Nephron (organoid): ENCODE data around the gene NUAK2.
"Not testable (repeated sequence)": the region's sequence is repeated elsewhere in the genome, so short reads cannot be mapped to it uniquely, and the experiment has no call there.

Experiments
- H3K27ac Mint-ChIP-seq, 3 experiments: 2 replicates each; pipeline ENCODE4 v1.8.0; 2020; ENCODE audit warnings: mixed read lengths in 3 of 3, mild to moderate bottlenecking in 2 of 3, moderate library complexity in 1 of 3
- H3K27me3 Mint-ChIP-seq: 2 replicates; pipeline ENCODE4 v1.8.0; 2021; ENCODE audit warnings: low read depth, mild to moderate bottlenecking, moderate library complexity, mixed read lengths
- H3K36me3 Mint-ChIP-seq: 2 replicates; pipeline ENCODE4 v1.8.0; 2020; ENCODE audit warnings: low read depth, mixed read lengths
- H3K4me1 Mint-ChIP-seq: 2 replicates; pipeline ENCODE4 v1.8.0; 2020; ENCODE audit warnings: mixed read lengths
- H3K4me3 Mint-ChIP-seq, 3 experiments: 2 replicates each; pipeline ENCODE4 v1.8.0; 2020; ENCODE audit warnings: mild to moderate bottlenecking in 3 of 3, mixed read lengths in 3 of 3, moderate library complexity in 2 of 3
- H3K9me3 Mint-ChIP-seq: 2 replicates; pipeline ENCODE4 v1.8.0; 2020; ENCODE audit warnings: mixed read lengths
- TF ChIP-seq, protein P1 (sequence below), 3 experiments: fragments of 200-600 bp; sonication (generic); IDR thresholded peaks; one replicate each; pipeline ENCODE4 v1.5.0; 2021; ENCODE audit warnings: antibody characterized with exemption in 3 of 3; ENCODE audit not compliant: unreplicated experiment in 3 of 3

The NUAK2 gene

DNA sequence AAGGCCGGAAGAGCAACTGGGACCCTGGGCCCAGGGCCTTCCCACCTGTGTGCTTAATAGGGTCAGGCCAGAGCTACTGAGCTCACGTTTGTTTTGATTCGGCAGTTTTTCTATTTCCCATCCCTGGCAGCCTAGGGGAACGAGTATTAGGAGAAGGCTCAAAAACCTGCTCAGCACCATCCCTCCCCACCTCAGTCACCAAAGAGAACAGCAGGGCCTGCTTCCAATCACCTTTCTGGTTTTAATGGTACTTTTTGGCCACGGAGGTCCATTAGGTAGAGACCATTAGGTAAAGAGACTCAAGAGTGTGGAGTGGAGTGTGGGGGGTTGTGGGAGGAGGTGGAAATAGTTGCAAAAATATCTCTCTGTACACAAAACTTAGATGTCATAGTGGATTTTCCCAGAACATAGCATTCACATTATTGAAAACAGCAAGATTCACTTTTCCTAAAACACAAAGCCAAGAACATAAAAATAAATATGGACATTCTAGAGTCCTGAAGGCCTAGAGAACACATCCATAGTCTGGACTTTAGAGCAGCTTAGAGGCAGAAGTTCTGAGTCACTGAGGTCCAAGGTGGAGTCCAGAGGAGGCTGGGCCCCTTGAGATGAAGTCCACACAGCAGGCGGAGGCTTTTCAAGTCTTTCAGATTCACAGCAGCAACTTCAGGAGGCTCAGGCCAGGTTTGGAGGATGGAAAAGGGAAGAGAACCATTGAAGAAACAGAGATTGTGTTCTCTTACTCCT lies 19.5 kb downstream of the NUAK2 start:
- H3K4me1 Mint-ChIP-seq = peaks cover 39% of the 10 kb centered on the region
- peaks cover 28% of the 10 kb centered on the region for H3K36me3 Mint-ChIP-seq
- TF ChIP-seq, protein P1, sequence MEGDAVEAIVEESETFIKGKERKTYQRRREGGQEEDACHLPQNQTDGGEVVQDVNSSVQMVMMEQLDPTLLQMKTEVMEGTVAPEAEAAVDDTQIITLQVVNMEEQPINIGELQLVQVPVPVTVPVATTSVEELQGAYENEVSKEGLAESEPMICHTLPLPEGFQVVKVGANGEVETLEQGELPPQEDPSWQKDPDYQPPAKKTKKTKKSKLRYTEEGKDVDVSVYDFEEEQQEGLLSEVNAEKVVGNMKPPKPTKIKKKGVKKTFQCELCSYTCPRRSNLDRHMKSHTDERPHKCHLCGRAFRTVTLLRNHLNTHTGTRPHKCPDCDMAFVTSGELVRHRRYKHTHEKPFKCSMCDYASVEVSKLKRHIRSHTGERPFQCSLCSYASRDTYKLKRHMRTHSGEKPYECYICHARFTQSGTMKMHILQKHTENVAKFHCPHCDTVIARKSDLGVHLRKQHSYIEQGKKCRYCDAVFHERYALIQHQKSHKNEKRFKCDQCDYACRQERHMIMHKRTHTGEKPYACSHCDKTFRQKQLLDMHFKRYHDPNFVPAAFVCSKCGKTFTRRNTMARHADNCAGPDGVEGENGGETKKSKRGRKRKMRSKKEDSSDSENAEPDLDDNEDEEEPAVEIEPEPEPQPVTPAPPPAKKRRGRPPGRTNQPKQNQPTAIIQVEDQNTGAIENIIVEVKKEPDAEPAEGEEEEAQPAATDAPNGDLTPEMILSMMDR (IDR thresholded peaks at IDR 0.05; ENCODE audit: unreplicated experiment in 3 of 3) = no peak

DNA sequence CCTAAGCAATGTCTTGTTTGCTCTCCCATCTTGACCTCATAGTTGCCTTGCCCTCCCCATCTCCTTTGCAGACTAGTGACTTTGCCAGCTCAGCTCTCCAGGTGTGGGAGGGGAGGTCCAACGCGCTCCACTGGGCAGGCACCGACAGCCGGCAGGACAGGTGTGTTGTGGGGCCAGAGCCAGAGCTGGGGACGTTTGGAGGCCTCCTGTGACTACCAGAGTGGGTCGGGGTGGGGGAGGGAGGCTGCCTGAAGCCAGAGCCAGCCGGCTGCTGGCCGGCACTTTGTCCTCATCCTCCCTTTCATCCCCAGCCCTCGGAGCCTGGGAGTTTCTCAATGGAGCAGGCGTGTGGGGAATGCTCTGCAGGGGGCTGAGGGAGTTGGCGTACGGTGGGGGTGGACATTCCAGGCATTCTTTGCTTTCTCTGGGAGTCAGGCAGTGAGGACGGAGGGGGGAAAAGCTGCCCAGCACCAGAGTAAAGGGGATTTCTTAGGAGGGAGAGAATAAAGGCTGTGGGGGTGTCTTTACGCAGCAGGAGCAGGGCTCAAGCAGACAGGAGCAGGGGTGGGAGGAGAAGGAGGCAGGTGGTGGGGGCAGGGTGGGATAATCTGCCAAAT lies 20.2 kb downstream of the NUAK2 start:
- Mint-ChIP-seq H3K36me3 (peaks cover 21% of the 10 kb centered on the region), H3K4me1 (peaks cover 41% of the 10 kb centered on the region), H3K27ac (peak overlapping the region; percentile 94 to 99 (median 96)), H3K4me3 (peak overlapping the region in 2 of 3 experiments; percentile 14 to 67), H3K9me3 (no peaks in the 10 kb centered on the region), H3K27me3 (no peaks in the 10 kb centered on the region)
- TF ChIP-seq, protein P1 (IDR thresholded peaks at IDR 0.05; ENCODE audit: unreplicated experiment in 3 of 3) = no peak

More for the DNA sequence above, 19.5 kb downstream of the NUAK2 start:
- Mint-ChIP-seq H3K27ac (peak overlapping the region; percentile 94 to 99 (median 96)), H3K9me3 (no peaks in the 10 kb centered on the region), H3K4me3 (peak overlapping the region in 1 of 3 experiments; percentile 67), H3K27me3 (no peaks in the 10 kb centered on the region)

GRCh38 chr1:205300149-205300548 lies 21.4 kb downstream of the NUAK2 start:
- Mint-ChIP-seq H3K36me3 (peaks cover 14% of the 10 kb centered on the region), H3K4me3 (peak overlapping the region in 1 of 3 experiments; percentile 67), H3K9me3 (no peaks in the 10 kb centered on the region), H3K27me3 (no peaks in the 10 kb centered on the region), H3K4me1 (peaks cover 50% of the 10 kb centered on the region), H3K27ac (peak overlapping the region; percentile 94 to 99 (median 96))
- TF ChIP-seq, protein P1 (IDR thresholded peaks at IDR 0.05; ENCODE audit: unreplicated experiment in 3 of 3) = no peak

DNA sequence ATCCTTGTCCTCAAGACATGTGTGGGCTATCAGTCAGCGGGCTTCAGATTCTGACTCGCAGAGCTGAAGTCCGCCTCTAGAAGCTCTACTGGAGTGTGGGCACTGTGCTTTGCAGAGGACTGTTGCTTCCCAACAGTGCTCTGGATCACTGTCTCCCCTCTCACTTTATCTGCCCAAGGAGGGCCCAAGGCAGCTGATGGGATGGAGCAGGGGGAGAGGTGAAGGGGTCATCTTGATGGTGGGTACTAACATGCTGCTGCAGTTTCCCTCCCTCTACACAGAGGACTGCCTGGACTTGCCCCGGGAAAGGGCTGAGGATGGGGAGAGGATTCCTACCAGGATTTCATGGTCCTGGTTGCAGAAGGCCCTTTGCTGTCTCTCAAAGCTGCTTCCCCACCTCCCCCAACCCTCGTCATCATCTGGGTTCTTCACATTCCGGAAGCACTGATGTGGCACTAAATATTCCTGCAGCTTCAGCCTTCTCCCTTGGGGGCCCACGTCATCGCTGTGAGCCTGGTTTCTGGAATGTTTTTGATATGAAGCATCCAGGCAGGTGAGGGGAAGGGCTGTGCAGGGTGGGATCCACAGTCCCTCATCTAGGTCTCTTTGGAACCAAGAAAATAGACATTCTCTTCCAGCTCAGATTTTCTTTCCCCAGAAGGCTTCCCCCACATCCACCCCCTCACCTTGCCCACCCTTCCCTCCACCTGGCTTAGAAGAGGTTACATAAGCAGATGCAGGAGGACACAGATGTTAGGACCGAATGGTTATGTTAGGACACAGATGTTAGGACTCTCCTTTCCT lies 23.2 kb downstream of the NUAK2 start:
- H3K27me3 Mint-ChIP-seq = no peaks in the 10 kb centered on the region
- H3K4me1 Mint-ChIP-seq = peaks cover 61% of the 10 kb centered on the region
- peak overlapping the region in 1 of 3 experiments; percentile 32 for H3K4me3 Mint-ChIP-seq
- peaks cover 6% of the 10 kb centered on the region for H3K36me3 Mint-ChIP-seq
- H3K27ac Mint-ChIP-seq = peak overlapping the region; percentile 76 to 95 (median 89)
- TF ChIP-seq, protein P1 (IDR thresholded peaks at IDR 0.05; ENCODE audit: unreplicated experiment in 3 of 3) = no peak
- no peaks in the 10 kb centered on the region for H3K9me3 Mint-ChIP-seq

DNA sequence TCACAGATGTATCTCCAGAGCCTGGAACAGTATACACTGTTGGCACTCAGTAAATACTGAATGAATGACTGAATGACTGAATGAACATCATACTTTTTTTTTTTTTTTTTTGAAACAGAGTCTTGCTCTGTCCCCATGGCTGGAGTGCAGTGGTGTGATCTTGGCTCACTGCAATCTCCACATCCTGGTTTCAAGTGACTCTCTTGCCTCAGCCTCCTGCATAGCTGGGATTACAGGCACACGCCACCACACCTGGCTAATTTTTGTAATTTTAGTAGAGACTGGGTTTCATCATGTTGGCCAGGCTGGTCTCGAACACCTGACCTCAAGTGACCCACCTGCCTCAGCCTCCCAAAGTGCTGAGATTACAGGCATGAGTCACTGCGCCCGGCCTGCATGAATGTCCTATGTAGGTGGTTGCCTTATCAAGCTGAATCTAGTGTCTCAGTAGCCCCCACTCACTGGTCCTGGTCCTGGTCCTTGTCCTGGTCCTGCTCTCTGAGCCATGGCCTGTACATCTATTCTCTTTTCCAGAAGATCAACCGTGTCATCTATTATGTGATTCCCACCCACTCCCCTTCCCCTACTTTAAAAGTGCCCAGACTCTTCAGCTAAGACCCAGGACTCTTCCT lies 23.9 kb downstream of the NUAK2 start:
- Mint-ChIP-seq H3K4me1 (peaks cover 64% of the 10 kb centered on the region), H3K27ac (peak overlapping the region; percentile 76 to 95 (median 89))
- H3K27me3 Mint-ChIP-seq, H3K4me3 Mint-ChIP-seq, H3K9me3 Mint-ChIP-seq, H3K36me3 Mint-ChIP-seq: not testable (repeated sequence)

DNA sequence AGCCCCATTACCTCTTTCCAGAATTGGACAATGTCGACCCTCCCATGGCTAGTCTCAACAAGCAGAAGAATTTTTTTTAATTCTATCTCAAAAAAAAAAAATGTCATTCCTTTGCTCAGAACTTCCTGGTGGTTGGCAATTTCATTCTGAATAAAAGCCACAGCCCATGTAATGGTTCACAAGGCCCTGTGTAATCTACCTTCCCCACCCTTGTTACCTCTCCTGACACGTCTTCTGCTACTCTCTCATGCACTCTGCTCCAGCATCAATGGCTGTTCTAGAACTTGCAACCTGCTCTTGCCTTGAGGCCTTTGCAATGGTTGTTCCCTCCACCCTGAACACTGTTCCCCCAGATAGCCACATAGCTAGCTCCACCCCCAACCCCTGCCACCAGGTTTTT lies 25.4 kb downstream of the NUAK2 start:
- H3K4me1 Mint-ChIP-seq = peaks cover 51% of the 10 kb centered on the region
- H3K36me3 Mint-ChIP-seq = no peaks in the 10 kb centered on the region
- H3K27ac Mint-ChIP-seq = peak overlapping the region; percentile 51 to 94 (median 57)
- TF ChIP-seq, protein P1 (IDR thresholded peaks at IDR 0.05; ENCODE audit: unreplicated experiment in 3 of 3) = no peak
- H3K4me3 Mint-ChIP-seq = no peak overlapping the region
- no peaks in the 10 kb centered on the region for H3K27me3 Mint-ChIP-seq
- no peaks in the 10 kb centered on the region for H3K9me3 Mint-ChIP-seq
